ENCODE measurements around the gene ST3GAL4.
A peak's percentile ranks its signal among the peaks of the same experiment; 100 is the strongest.

Gene ST3GAL4

GRCh38 chr11:126430581-126431335 is 75.3 kb downstream of the ST3GAL4 start:
- no peak for DNase-seq

DNA sequence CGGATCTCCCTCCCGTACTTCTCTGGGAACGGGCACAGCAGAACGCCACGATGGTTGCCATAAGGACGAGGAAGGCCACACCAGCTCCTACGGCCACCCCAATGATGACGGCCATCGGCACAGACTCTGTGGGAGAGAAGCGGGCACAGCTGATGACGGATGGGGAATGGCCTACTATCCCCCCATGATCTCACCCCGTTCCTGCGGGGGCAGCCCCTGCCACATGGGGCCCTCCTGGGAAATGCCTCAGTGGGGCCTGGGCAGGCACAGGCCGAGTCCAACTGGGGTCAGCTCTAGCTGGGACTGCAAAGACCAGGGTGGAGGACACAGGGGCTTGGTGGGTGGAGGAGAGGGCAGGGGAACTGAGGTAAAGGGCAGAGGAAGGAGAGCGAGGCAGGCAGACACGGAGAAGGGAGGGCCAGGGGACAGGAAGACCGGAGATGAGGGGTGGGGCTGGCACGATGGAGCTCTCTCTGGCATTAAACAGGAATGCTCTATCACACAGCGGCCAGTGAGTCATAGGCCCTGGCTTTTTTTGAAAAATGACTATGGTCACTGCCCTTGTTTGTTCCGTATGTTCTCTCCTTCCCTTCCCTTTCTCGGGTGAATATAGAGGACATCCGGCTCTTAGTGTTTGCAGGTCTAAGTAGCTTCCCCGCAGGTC is 76.0 kb downstream of the ST3GAL4 start:
- DNase-seq, result peak; percentile 58

DNA sequence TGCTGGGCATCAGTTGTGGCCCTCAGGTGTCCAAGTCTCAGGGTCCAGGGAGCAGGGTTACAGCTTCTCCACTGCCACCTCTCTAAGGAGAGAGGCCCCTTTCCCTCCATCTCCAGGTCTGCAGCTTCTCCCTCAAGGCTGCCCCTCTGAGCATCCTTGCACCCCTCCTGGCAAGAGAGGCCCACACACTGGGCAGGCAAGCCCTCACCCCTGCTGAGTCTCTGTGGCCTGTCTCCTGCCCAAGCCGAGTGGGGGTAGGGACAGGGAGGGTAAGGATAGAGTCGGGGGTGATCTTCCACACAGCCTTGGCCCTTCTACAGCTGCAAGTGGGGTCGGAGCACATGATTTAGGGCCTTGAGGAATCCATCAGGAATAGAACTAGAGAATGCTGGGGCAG is 76.6 kb downstream of the ST3GAL4 start:
- no peak for DNase-seq

DNA sequence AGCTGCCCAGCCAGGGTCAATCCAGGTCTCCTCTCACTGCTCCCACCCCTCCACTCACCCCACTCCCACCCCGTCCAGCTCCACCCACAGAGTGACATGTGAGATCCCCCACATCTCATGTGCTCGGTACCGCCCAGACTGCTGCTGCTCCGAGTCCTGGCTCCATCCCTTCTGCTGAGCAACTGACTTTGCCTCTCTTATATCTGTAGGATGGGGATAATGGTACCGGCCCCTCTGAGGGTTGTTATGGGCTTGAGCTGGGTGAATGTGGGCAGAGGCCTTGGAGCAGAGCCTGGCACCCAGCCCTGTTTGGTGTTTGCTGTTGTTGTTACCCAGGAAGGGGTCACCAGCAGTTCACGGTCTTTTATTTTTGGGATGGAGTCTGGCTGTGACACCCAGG is 77.0 kb downstream of the ST3GAL4 start:
- no peak for DNase-seq

GRCh38 chr11:126433244-126433846 is 77.9 kb downstream of the ST3GAL4 start:
- no peak for DNase-seq

DNA sequence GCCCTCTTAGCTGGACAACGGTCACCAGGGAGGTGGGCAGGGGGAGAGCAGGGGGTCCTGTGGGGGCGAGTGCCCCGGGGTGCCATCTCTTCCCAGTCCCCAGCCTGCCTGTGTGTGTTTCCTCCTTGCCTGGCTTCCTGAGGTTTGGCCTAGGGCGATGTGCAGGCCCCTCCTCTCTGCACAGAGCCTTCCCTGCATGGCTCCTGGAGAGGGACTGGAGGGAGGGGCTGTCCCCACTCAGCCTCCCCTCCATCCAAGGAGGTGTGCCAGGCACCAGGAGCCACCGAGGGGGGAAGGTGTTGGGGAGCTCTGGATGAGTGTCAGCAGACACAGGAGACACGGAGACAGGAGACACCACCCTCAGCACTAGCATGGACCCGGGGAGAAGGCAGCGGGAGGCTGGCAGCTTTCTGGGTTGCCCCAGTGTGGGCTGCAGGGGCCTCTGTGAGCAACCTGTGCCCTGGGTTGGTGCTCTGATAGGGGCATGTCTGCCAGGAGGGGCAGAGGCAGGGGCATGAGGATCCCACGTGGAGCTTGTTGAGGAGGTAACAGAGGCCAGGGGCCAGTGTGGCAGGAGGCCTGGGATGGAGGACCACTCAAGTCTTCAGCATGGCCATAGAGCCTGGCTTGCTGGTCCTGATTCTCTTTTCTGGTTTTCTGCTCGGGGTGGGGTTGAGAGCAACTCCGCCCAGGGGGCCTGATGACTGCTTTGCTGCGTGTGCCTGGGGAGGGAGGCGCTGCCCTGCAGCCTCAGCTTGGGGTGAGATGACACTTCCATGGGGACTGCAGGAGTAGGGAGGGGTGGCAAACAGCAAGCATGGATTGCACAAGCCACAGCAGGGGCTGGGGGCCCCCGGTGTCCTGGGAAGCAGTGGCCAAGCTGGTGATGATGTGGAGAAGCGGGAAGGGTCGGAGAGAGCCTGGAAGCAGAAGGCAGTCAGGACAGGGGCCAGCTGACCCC is 78.8 kb downstream of the ST3GAL4 start:
- no peak for DNase-seq

DNA sequence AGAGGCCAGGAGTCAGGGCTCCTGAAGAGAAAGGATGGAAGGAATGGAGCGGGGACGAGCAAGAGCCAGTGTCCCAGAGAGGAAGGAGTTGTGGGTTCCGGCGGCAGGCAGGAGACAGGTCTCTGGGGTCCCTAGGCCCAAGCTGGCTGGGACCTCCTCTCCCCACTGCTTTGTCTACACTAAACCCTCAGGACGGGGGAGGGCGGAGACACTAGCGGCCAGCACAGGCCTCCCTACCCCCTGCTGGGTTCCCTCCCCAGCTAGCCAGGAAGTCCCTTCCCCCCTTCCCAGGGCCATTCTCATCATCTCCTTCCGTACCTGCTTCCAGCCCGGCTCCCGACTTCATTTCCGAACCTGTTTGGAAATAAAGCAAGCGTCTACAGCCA is 79.5 kb downstream of the ST3GAL4 start:
- DNase-seq, result no peak

DNA sequence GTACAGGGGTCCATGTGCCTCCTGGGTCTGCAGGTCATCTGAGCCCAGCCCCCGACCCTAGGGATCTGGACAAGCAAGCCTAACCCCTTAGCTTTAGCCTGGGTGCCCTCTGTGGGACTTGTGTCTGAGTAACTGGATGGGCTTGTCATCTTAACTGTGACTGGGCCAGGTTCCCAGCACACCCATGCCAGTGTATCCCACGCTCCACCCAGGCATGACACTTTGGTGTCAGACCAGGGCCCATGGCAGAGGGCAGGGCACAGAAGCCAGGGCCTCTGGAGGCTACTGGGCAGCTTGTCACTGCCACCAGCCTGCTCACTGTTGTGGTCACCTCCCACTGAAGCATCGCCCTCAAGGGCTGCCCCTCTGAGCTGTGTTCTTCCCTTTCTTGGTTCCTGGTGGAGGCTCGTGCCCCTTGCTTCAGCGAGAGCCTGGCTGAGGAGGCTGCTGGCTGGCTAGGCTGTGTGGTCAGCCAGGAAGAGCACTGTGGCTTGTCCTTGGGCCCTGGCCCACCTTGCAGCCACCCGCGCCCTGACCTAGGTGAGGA is 80.8 kb downstream of the ST3GAL4 start:
- no peak for DNase-seq

DNA sequence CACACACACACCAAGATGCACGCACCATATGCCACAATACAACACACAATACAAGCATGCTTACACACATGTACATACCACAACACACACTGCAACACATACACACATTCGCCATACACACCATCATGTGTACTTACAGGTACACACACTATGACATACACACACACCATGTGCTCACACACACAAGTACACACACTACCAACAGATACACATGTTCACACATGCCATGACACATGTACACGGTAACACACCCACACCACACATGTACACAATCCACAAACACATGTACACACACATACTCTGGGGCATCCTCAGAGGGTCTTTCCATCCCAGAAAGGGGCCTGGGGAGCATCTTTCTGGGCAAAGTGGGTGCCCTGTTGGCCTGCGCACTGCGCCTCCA is 82.2 kb downstream of the ST3GAL4 start:
- DNase-seq, result no peak

DNA sequence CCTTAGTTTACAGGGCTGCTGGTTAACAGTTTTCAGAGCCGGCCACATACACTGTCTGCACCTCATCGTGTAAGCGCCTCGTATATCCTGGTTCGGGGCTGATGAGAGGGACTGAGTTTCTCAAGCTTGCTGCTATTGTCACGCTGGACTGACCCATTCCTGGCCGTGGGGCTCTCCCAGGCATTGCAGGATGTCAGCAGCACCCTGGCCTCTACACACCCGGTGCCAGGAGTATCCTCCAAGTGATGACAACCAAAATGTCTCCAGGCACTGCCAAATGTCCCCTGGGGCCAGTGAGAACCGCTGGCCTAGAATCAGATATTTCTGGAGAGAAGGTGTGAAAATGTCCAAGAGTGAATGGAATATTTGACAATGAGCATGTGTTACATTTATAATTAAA is 82.8 kb downstream of the ST3GAL4 start:
- no peak for DNase-seq

DNA sequence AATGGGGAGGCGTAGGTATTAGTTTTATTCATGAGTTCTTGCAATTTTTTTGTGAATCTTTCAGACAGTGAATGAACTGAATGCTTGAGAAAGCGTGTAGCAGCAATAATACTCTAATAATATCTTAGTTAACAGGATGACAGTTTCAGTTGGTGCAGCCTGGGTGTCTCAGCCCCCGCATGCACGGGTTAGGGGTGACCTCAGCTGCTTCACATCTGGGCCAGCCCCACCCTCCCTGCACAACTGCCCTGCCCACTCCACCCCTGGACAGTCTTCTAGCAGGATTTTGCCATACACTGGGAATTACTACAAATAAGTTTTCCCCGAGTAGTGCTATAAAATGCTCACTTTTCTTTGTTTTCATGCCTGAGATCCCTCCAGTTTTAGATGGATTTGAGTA is 83.2 kb downstream of the ST3GAL4 start:
- DNase-seq, result no peak

DNA sequence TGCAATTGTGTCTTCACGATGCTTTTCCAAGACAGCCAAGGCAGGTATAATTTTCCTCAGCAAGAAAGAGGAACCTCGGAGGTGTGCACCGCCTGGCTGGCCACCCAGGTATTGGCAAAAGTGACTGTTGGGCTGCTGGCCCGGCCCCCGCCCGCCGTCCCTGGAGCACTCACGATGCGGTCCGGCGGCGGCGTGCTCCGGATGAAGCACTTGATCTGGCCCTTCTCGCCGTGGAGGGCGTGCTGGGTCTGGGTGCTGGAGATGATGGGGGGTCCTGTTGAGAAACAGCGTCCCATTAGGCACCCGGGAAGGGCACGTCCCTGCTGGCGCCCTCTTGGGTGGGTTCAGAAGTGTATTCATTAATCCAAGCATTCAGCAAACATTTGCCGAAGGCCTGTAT is 84.8 kb downstream of the ST3GAL4 start:
- DNase-seq, result no peak

GRCh38 chr11:126440792-126441514 is 85.5 kb downstream of the ST3GAL4 start:
- DNase-seq, result peak; percentile 65

DNA sequence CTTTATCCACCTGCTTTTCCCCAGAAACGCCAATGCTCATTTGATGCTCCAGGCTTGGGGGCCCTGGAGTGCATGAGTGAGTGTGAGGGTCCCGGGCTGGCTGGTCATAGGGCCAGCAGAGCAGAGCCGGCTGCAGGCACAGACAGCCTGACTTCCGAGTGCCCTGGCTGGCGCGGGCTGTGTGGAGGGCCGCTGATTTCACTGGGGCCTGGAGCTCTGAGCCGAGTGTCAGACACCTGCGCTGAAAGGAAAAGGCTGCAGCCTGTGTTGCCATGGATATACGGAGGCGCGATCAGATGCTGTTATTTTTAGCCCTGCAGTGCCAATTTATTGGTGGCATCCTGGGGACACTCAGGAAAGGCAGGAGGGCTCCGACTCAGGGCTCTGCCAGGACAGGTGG is 87.6 kb downstream of the ST3GAL4 start:
- DNase-seq, result no peak

- peak; percentile 17 for DNase-seq
These were observed 88.6 kb downstream of the ST3GAL4 start for GRCh38 chr11:126444072-126444471.

GRCh38 chr11:126446581-126446980 is 91.1 kb downstream of the ST3GAL4 start:
- DNase-seq, result no peak

DNA sequence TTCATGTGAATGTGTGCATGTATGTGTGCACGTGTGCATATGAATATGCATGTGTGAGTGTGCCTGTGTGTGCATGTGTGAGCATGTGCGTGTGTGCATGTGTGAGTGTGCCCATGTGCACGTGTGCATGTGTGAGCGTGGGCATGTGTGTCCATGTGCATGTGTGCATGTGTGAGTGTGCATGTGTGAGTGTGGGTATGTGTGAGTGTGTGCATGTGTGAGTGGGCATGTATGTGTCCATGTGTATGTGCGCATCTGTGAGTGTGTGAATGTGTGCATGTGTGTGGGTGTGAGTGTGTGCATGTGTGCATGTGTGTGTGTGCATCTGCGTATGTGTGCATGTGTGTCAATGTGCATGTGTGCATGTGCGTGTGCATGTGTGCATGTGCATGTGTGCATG is 94.7 kb downstream of the ST3GAL4 start:
- DNase-seq, result no peak

- no peak for DNase-seq
These were observed 95.3 kb downstream of the ST3GAL4 start for GRCh38 chr11:126450806-126451205.

DNA sequence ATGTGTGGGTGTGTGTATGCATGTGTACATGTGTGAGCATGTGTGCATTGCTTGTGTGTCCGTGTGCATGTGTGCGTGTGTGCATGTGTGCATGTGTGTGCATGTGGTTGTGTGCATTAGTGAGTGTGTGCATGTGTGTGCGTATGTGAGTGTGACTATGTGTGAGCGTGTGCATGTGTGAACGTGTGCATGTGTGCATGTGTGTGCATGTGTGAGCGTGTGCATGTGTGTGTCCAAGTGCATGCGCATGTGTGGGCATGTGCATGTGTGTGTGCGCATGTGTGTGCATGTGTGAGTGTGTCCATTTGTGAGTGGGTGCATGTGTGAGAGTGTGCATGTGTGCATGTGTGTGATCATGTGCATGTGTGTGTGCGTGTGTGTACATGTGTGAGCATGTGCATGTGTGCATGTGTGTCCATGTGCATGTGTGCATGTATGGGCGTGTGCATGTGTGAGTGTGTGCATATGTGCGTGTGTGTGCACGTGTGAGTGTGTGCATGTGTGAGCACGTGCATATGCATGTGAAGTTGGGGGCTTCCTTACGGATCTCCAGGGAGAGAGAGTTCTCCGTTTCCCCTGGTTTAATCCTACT is 95.8 kb downstream of the ST3GAL4 start:
- DNase-seq, result no peak

GRCh38 chr11:126452241-126453101 is 97.0 kb downstream of the ST3GAL4 start:
- DNase-seq, result no peak

All from fibroblast of skin of abdomen (primary cell).